HepG2 (cell line): ENCODE results near the gene RUVBL2. TPM values are rescaled to one million over a fixed set of nuclear protein-coding genes. Genes with fewer than 3 reads are reported as not detected.
A peak's percentile ranks its signal among the peaks of the same experiment; 100 is the strongest.

ENCODE experiments used
- CCAR2 ChIP-seq: fragments of 200-400 bp; formaldehyde crosslinking; optimal IDR thresholded peaks from 2 replicates; pipeline ENCODE3; 2018; ENCODE audit warnings: low read depth, mild to moderate bottlenecking, low read length, moderate library complexity
- CEBPG ChIP-seq: IDR thresholded peaks from 2 replicates; pipeline ENCODE4 v1.6.1; 2016
- GMEB2 ChIP-seq: IDR thresholded peaks from 2 replicates; pipeline ENCODE4 v1.6.1; 2016; ENCODE audit warnings: missing biosample characterization, missing genetic modification reagents, low read depth
- HDAC1 ChIP-seq: sonication (generic); formaldehyde crosslinking; IDR thresholded peaks from 2 replicates; pipeline ENCODE4 v1.5.1; 2020; ENCODE audit warnings: mild to moderate bottlenecking, missing genetic modification reagents
- IRX3 ChIP-seq: sonication (generic); formaldehyde crosslinking; IDR thresholded peaks from 2 replicates; pipeline ENCODE4 v1.8.1; 2023; ENCODE audit warnings: mild to moderate bottlenecking, low read depth, missing genetic modification reagents, borderline replicate concordance
- MBNL3 ChIP-seq: fragments of 250-450 bp; sonication (Bioruptor Pico); conservative IDR thresholded peaks from 2 replicates; pipeline ENCODE4 v1.8.0; 2022; ENCODE audit warnings: mild to moderate bottlenecking, inconsistent platforms
- MXD1 ChIP-seq: sonication (generic); formaldehyde crosslinking; IDR thresholded peaks from 2 replicates; pipeline ENCODE4 v1.4.0; 2020; ENCODE audit warnings: mild to moderate bottlenecking, missing genetic modification reagents
- NFRKB ChIP-seq: fragments of 450-650 bp; IDR thresholded peaks from 2 replicates; pipeline ENCODE4 v1.6.1; 2017
- PAXIP1 ChIP-seq: sonication (generic); formaldehyde crosslinking; conservative IDR thresholded peaks from 2 replicates; pipeline ENCODE4 v1.4.0; 2020; ENCODE audit warnings: mild to moderate bottlenecking, missing genetic modification reagents, moderate library complexity
- RELA ChIP-seq: sonication (generic); formaldehyde crosslinking; IDR thresholded peaks from 2 replicates; pipeline ENCODE4 v1.4.0; 2020; ENCODE audit warnings: missing genetic modification reagents
- REST ChIP-seq, 2 experiments: IDR thresholded peaks; 2 replicates each; pipeline ENCODE4 v1.6.1; 2011 to 2012; ENCODE audit warnings: low read length in 2 of 2, borderline replicate concordance in 1 of 2, low read depth in 1 of 2, mild to moderate bottlenecking in 1 of 2, moderate library complexity in 1 of 2
- RFXANK ChIP-seq: IDR thresholded peaks from 2 replicates; pipeline ENCODE4 v1.6.1; 2016
- SP140L ChIP-seq: sonication (generic); formaldehyde crosslinking; IDR thresholded peaks from 2 replicates; pipeline ENCODE4 v1.4.0; 2020; ENCODE audit warnings: missing genetic modification reagents, borderline replicate concordance
- SP2 ChIP-seq: sonication (generic); formaldehyde crosslinking; IDR thresholded peaks from 2 replicates; pipeline ENCODE4 v1.5.1; 2020; ENCODE audit warnings: mild to moderate bottlenecking, missing genetic modification reagents
- TMF1 ChIP-seq: sonication (generic); formaldehyde crosslinking; IDR thresholded peaks from 2 replicates; pipeline ENCODE4 v1.8.1; 2022; ENCODE audit warnings: low read depth, missing genetic modification reagents
- ZC3H13 ChIP-seq: sonication (generic); formaldehyde crosslinking; IDR thresholded peaks from 2 replicates; pipeline ENCODE4 v1.8.1; 2023; ENCODE audit warnings: mild to moderate bottlenecking, missing genetic modification reagents, moderate library complexity
- ZNF670 ChIP-seq: sonication (generic); formaldehyde crosslinking; IDR thresholded peaks from 2 replicates; pipeline ENCODE4 v1.8.0; 2022; ENCODE audit warnings: mild to moderate bottlenecking, missing genetic modification reagents, borderline replicate concordance
- polyA plus RNA-seq, 8 experiments: library from polyadenylated mRNA; depleted of rRNA in 3 of 8; stranded (reverse) in 7 of 8; unstranded in 1 of 8; fragments of >200 nt; fragmentation: Illumina TruSeq in 4 of 8; extraction: Trizol in 4 of 8; gene quantifications; 2 replicates each; pipeline versions ENCODE4 v1.2.1 to v1.2.3, GENCODE V29; 2011 to 2016; ENCODE audit warnings: low read depth in 4 of 8, missing spikeins in 1 of 8, mixed read lengths in 1 of 8; ENCODE audit not compliant: insufficient read depth in 1 of 8
- total RNA-seq, 5 experiments: library from RNA; depleted of rRNA; stranded (reverse); fragments of >200 nt; fragmentation: Illumina TruSeq; extraction: Trizol; gene quantifications; 2 replicates each; pipeline ENCODE4 v1.2.3, GENCODE V29; 2016; ENCODE audit warnings: low read depth in 1 of 5

RUVBL2 gene
- total and polyA plus RNA-seq, 2 of the 13 experiments (the other 11 are each of a cell fraction or from before 2014, with no cell fraction given): 120 to 122 TPM

GRCh38 chr19:48965040-48965805 is 28.5 kb upstream of the RUVBL2 start, which contains the start of gene FTL (continued):
- TF ChIP-seq ZNF670 (CRISPR knock-in tag): peak; percentile 25; the same call in 1 of the 2 replicates
- TF ChIP-seq REST (IDR thresholded peaks at IDR 0.05; ENCODE audit: borderline replicate concordance in 1 of 2, low read depth in 1 of 2, low read length in 2 of 2): peak in 1 of 2 experiments; percentile 80; a peak in 2 of 4 replicates
- TF ChIP-seq RFXANK (CRISPR knock-in tag): peak; percentile 75; the same call in 1 of the 2 replicates
- TF ChIP-seq MBNL3 (CRISPR knock-in tag): 0 out of 2 replicates have a peak, but pooled peaks have one; percentile 41
- TF ChIP-seq TMF1 (CRISPR knock-in tag): peak; percentile 91; the same call in 1 of the 2 replicates
- TF ChIP-seq SP140L (CRISPR knock-in tag): no peak
- no peak; the same call in 1 of the 2 replicates for TF ChIP-seq IRX3 (CRISPR knock-in tag)
- TF ChIP-seq CCAR2: no peak
- TF ChIP-seq NFRKB: no peak
- TF ChIP-seq PAXIP1: peak; percentile 54
- peak; percentile 68 for TF ChIP-seq HDAC1 (CRISPR knock-in tag)
- peak; percentile 64 for TF ChIP-seq CEBPG (CRISPR knock-in tag)
- TF ChIP-seq RELA (CRISPR knock-in tag): no peak
- TF ChIP-seq SP2 (CRISPR knock-in tag): peak; percentile 91
- TF ChIP-seq ZC3H13 (CRISPR knock-in tag): peak; percentile 96
- TF ChIP-seq MXD1 (CRISPR knock-in tag): no peak; the same call in 1 of the 2 replicates
- TF ChIP-seq GMEB2 (CRISPR knock-in tag): no peak
